Activated CD4-positive, alpha-beta T cell treated with anti-CD3 and anti-CD28 coated beads, Interleukin-2, amount 50 U/mL, for 24 hours (primary cell): Measurements from ENCODE around the gene SMS.

Experiments used
- DNase-seq, 2 donors: peaks; one replicate each; pipeline ENCODE4 v3.0.0-alpha.2; 2020; ENCODE audit warnings: low read depth in 1 of 2, low spot score in 1 of 2

The SMS gene

DNA sequence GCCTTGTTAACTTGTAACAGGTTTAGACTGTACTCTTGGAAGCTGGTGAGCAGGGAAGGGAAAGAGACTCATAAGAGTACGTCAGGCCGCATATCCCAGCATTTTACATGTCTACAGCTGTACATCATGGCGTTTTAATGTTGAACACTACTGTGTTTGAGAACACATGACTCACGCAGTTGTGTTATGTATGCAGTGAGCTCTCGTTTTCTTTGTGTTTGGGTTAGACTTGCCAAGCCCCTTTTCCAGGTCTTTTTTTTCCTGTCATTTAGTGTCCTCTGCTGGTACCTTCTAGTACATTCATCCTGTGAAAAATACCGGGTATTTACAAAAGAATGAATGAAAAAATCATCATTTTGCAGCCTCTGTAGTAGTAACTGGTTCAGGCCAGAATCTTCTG, 35.3 kb downstream of the SMS start:
- DNase-seq: no peak

DNA sequence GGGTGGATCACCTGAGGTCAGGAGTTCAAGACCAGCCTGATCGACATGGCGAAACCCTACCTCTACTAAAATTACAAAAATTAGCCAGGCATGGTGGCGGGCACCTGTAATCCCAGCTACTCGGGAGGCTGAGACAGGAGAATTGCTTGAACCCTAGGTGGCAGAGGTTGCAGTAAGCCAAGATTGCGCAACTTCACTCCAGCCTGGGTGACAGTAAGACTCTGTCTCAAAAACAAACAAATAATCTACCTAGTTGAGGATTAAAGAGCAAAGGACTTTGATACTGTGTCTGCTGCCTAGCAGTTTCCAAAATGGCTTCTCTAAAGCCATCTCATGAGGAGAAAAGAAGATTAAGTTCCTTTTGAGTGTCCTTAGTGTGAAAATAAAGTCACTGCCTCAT, 37.8 kb downstream of the SMS start:
- no peak for DNase-seq

DNA sequence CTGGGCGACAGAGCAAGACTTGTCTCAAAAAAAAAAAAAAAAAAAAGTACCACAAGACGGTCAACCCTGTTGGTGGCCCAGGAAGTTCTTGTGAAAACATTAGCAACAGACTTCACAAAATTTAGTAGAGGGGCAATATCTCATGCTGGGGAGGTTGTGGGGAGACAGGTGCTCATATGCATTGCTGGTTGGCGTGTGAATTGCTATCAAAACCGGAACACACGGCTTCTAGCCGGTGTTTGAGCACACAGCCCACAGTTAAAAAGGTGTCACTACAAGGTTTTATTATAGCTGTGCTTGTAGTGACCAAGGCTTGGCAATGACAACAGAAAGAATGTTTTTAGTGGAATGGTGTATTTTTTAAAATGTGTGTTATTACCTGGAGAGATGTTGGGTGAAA, 41.8 kb downstream of the SMS start:
- DNase-seq: no peak

DNA sequence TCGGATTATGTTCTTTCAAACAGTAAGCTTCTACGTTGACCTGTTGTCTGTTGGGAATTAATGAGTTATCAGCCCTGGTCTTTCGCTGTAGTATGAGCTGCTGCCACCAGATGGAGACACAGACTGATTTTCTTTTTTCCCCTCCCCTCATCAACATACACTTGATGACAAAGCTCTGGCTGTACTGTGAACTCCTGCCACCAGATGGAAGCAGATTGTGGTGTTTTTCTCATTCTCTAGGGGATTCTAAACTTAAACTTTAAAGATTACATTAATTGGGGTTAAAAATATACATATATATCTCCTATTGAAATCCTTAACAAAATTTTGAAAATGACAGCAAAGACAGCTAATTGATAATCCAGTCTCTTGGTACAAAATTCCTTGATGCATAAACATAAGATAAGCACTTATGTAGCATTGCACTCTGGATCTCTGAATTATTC, 44.8 kb downstream of the SMS start:
- DNase-seq: peak; percentile 31 to 52

DNA sequence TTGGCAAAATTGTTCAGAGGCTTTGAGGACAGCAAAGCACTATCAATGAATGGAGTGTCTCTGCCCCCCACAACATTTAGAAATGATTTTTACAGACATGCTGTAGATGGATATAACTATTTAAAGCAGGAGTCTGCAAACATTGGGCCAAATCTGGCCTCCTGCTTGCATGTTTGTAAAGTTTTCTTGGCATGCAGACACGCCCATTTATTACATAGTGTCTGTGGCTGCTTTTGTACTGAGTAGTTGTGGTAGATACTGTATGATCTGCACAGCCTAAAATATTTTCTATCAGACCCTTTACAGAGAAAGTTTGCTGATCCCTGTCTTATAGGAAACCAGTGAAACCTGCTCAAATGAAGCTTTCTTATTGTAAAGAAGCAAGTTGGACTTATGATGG, 46.1 kb downstream of the SMS start:
- no peak for DNase-seq

DNA sequence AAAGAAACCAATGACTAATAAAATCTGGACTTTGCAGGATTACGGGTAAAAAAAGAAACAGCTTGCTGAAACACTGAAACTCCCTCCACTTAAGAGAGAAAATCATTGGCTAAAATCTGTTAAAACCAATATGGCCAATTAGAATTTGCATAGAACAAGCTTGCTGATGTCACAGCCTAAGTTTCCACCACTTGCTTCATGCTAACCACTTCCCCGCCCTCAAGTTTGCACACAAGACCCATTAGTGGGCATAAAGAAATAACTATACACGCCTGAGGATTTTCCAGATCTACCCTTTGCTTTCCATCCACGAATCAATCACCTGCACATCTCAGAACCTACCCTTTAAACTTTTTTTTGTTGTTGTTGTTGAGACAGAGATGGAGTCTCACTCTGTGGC, 48.9 kb downstream of the SMS start:
- DNase-seq: peak in 1 of 2 donors; percentile 29

DNA sequence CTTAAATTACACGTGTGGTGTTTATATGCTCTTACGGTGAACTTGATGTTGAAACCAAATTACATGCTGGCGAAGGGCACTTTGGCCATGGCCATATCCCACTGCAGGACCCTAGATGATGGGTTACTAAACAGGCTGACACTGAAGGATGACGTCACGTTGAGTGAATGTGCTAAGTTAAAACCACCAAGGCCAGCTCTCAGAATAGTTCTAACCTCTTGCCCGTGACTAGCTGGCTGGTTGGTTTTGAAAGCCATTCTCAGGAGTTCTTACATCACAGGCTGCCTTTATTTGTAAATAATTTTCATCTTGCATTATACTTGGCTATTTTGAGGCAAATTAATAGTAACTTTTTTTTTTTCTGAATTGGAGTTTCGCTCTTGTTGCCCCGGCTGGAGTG, 50.3 kb downstream of the SMS start:
- no peak for DNase-seq

DNA sequence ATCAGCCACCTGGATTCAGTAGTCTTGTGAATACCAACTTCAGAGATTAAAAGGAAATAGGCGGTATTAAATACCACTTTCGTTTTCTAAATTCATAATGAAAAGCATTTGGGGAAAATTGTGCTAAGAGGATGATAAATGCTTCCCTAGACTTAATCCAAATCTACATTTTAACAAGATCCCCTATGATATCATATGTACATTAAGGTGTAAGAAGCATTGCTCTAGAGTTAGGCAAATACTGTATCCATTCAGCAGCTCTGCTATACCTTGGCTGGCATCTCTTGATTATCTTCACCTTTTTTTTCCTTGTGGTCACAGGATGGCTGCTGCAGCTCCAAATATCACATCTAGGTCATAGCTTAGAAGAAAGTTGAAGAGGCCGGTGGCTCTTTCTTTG, 51.0 kb downstream of the SMS start:
- no peak for DNase-seq

DNA sequence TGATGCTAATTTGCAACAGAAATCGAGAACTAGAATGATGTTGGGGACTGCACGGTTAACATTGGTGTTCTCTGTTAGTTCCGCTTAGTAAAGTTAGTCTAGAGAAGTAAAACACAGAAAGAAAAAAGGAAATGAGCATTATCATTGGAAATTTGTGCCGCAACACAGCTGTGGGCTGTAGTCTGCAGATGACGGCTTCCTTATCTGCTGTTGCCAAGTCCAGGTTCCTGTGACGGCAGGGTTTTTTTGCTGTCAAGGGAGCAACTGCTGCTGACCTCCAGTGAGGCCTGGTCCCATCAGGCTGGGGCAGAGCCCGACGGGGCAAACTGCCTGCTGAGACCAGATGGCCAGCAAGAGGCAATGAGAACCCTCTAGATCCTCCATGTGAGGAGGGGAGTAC, 52.8 kb downstream of the SMS start:
- no peak for DNase-seq

DNA sequence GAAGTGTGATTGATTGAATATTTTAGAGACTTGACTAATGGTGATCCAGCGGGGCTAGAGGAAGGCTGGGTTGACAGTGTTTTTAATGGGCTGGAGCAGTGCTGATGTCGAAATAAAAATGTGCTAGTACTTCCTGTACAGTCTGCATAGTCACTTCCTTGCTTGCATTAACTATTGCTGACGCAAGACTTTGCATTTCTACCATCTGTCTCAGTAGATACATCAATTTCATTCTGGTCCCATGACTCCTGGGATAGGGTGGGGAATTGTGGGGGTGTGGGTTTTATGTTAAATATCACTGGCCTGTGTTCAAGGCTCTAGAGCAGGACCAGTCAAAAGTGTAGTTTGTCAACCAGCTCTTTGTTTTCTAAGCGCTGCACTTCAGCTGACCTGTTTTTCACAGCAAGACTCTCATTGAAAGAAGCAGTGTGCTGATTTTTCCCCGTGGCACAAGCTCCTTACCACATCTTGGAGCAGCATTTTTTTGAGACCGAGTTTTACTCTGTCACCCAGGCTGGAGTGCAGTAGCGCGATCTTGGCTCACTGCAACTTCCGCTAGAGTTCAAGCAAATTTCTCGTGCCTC, 56.5 kb downstream of the SMS start:
- no peak for DNase-seq

DNA sequence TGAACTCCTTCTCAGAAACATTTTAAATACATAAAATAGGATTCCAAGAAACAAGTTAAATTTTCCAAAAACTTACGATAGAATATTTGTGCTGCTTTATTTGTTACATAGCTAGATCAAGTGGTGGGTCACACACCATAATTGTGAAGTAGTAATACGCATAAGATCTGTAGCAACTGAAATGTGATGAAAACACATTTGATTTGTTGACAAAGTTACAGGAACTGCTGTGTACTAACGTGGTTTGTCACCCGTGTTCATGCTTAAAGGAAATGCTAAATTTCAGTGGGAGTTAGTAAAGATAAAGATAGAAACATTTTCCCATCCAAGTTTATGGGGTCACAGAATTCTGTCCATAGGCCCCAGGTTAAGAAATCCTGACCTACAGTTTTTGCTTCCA, 57.5 kb downstream of the SMS start:
- no peak for DNase-seq

DNA sequence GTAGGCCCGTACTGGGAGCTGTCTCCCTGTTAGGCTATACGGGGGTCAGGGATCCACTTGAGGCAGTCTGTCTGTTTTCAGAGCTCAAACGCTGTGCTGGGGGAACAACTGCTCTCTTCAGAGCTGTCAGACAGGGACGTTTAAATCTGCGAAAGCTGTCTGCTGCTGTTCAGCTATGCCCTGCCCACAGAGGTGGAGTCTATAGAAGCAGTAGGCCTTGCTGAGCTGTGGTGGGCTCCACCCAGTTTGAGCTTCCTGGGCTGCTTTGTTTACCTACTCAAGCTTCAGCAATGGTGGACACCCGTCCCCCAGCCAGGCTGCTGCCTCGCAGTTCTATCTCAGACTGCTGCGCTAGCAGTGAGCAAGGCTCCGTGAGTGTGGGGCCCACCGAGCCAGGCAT, 64.4 kb downstream of the SMS start:
- no peak for DNase-seq

DNA sequence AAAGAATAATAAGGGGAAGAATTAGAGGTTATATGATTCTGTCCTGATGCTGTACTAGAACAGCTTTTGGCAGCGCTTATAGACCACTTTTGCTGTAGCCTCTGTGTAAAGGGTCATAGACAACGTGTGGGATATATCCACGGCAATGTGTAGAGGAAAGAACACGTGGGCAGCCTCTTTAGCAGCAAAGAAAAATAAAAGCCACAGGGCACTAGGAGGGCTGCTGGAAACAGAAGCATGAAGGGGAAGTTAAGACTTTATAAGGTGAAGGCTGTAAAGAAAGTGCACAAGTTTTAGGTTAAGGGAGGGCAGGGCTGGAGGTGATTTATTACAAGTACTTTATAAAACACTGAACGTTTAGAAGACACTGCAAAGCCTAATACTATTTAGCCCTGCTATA, 71.5 kb downstream of the SMS start:
- DNase-seq: no peak

DNA sequence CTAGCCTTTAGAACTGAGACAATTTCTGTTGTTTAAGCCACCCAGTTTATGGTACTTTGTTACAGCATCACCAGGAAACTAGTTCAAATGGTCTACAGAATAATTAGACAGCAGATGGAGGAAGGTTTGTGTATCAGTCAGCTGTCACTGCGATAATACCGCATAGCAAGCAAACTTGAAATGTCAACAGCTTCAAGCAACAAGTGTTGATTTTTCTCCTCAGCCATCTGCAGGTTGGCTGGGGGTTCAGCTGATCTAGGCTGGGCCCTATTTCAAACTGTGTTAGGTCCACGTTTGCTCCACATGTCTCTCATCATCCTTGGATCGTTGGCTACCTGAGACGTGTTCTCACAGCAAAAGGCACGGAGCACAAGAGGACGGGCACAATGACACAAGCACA, 72.4 kb downstream of the SMS start:
- DNase-seq: no peak

DNA sequence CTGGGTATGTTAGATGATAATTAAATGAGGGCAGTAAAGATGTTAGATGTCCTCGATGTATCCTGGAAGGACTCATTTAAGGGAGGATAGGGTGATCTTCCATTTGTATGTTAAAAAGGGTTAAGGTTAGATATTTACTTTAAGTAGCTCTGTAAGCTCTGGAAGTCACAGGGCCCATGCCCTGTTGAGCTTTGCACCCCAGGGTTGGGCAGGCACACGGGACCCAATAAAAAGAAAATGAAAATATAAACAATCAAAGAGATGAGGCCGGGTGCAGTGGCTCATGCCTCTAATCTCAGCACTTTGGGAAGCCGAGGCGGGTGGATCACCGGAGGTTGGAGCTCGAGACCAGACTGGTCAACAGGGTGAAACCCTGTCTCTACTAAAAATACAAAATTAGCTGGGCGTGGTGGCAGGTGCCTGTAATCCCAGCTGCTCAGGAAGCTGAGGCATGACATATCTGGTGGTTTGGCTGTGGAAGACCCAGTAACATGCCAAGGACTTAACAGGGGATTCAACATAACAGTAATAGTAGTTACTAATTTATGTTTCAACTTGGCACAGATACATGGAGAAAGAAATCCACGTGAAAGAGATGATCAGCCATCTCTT, 74.7 kb downstream of the SMS start:
- no peak for DNase-seq

DNA sequence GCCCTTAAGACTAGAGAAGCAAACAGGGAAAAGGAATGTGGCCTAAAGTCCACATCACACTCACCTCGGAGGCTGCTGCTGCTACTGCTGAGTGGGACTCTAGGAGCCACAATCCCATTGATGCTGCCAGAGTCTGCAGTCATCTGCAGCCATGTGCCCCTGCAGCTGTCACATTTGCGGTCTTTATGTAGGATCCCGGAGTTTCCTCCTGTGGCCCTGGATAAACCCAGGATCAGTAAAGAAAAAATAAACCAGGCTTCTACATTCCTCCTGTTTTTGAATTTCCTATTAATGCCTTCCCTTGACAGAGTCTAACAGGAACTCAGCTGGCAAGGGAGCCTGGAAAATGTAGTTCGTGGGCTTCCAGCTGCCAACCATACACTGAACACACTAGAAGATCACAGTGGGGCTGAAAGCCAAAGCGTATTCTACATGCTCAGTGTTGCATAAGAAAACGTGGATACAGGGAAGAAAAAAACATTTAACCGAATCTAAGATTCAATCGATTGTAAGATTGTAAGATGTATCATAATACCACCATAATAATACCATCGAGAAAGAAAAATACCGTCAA, 81.3 kb downstream of the SMS start:
- no peak for DNase-seq

DNA sequence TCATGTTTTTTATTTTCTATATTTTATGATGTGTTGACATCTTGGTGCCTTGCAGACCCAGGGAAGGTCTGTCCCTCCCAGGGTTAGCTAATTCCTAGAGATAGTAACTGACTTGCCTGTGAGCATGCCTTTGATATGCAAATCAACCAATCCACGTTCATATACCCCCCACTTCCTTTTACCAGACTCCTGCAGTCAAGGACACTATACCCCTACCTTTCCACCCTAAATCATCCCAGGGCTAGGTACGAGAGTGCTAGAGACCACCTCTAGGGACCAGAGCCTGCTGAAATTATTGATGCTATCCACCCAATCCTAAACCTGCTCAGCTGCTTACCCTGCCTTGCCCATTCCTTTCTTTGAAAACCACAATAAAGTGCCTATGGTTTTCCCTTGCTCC, 84.1 kb downstream of the SMS start:
- DNase-seq: no peak

DNA sequence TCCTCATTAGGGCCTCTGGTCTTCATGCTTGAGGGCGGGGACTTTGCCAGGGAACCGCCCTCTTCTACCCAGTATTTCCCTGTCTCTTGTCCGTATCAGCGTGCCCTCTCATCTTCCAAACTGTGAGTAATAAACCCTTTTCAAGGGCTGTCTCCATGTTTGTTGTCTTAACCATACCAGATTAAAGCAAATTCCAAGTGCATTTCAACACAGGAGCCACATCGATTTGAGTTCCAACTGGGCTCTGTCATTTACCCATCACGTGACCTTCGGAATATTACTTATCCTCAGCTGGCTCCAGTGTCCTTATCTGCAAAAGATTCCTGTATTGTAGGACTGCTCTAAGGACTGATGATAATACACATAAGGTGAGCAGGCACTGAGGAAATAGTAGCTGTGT, 85.2 kb downstream of the SMS start:
- no peak for DNase-seq

DNA sequence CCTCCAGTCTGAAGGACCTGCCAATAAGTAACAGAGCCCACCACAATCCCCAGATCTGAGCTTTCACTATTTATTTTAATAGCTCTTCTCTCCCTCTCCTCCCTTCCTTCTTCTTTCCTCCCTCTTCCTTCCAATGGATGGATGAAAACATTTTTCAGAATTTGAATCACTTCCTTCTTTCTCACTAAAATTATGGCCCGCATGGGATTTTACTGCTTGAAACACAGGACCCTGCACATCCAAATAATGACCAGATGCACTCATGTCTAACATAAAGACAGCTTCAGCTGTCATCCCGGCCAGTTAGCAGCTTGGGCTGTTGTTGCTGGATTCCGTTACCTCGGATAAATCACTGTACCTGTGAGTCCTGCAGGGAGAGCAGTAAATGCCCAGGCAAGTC, 86.2 kb downstream of the SMS start:
- DNase-seq: no peak

DNA sequence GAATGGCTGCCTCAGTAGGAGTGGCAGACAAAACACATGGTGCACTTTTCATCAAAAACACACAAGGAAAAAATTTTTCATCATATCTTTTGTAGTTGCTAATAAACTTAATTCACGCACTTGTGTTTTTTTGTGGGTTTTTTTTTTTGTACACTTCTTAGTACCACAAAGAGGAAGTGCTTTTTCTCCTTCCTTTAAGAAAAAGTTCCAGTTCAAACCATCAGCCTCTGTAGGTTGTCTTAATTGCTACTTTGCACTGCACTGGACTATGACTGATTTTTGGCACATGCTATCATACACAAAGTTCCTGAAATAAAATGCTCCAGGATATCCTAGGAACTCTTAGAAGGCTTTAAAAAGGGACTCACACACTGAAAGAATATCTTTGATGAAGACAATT, 91.6 kb downstream of the SMS start, which contains the start of gene PHEX:
Gene PHEX (plus strand): TSS at position 242 of the 400 bp plus-strand sequence. CDS start 681 bp downstream, outside the sequence.
- no peak for DNase-seq

DNA sequence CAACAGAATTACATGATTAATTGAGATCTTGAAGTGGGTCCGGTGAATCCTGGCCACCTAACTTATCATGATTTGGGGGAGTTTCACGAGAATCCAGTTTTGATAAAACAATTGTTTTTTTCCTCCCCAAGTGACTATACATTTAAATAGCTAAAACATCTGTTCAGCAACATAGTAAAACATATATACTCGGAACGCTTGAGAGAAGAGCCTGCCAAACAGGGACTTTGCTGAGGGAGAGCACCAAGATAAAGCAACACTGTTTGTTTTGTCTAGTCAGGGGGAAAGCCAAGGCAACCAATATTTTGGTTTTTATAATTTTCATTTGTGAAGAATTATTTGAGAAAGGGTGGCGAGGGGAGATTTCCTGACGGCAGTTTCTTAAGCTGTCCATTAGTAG, 92.0 kb downstream of the SMS start:
- no peak for DNase-seq

DNA sequence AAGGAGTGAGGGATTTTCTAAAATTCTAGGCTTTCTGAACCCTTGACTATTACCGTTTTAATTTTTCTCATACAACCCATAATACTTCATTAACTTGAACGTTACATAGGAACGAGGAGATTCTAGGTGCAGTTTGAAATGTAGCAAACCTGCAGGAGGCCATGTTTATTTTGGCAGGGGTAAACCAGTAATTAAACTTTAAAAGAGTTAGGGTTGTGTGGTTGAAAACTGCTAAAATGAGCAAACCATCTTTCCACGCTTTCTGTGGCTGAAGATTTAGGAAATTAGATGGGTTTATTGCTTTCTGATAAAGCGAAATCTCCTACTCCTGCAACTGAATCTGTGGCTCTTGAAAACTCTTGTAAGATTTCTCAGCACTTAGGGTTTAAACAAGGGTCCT, 93.3 kb downstream of the SMS start:
- DNase-seq: no peak

DNA sequence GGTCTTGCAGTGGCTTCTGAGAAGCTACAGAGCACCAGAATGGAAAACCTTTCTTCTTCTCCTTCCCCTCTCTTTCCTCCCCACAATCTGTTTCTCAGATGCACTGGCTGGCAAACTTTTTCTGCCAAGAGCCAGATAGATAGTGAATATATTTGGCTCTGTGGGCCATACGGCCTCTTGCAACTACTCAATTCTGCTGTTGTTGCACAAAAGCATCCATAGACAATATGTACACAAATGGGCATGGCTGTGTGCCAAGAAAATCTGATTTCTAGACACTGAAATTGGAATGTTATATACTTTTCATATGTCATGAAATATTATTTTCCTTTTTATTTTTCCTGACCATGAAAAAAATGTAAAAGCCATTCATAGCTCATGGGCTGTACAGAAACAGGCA, 94.7 kb downstream of the SMS start:
- DNase-seq: no peak
